GM18873 (cell line): ENCODE data around the gene RAET1G.
"Not testable (repeated sequence)": the region's sequence is repeated elsewhere in the genome, so short reads cannot be mapped to it uniquely, and the experiment has no call there.

Experiments
- ATAC-seq: cut with Tn5 transposase; IDR thresholded peaks from one replicate; pipeline ENCODE4 v1.9.1; 2021; ENCODE audit warnings: mild to moderate bottlenecking, moderate library complexity, moderate number of reproducible peaks; ENCODE audit not compliant: unreplicated experiment, low FRiP score

Gene RAET1G, protein sequence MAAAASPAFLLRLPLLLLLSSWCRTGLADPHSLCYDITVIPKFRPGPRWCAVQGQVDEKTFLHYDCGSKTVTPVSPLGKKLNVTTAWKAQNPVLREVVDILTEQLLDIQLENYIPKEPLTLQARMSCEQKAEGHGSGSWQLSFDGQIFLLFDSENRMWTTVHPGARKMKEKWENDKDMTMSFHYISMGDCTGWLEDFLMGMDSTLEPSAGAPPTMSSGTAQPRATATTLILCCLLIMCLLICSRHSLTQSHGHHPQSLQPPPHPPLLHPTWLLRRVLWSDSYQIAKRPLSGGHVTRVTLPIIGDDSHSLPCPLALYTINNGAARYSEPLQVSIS

DNA sequence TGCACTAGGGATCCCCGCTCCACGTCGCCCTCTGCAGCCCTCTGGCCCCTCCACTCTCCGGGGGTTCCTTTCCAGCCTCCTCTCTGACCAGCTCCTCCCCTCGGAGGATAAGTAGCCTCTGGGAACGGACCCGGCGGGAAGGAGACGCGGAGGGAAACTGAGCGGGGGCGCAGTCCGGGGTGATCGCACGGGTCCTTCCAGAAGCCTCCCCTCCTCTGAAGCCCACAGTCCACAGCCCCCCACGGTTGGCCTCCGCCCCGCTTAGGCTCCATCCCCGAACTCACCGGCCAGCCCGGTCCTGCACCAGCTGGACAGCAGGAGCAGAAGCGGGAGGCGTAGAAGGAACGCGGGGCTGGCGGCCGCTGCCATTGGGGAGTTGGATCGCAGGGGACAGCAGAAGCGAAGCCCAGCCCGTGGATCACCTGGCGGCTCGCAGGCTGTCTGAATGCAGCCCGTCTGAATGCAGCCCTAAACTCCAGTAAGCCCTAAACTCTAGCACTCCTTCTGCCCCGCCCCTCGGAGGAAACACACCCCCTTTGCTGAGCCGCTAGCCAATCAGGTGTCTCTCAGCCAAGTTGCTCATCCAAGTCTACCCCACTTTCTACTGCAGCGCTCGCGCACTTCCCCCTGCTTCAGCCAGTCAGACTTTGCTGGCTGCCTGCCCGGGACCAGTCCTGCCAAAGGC is at the start of gene RAET1G:
TSS of gene RAET1G (minus strand) at position 480 of the 685 bp plus-strand sequence. CDS start at position 369, 111 bp downstream.
- no peak for ATAC-seq

DNA sequence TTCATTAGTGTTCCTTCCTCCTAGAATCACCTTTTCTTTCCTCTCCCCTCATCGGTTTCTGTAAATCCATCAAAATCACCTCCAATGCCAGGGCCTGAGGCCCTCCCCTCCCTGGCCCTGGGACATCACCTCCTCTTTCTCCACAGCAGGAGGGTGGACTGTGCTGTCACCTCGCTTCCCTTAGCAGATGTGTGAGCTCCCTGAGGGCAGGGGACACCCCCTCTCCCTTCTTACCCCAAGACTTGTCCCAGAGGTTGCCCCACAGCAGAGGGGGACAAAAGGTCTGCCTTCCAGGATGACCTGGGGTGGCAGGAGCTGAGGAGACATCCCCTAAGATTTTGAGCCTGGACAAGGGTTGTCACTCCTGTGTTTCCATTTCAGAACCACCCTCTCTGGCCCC is 46.7 kb upstream of the RAET1G start:
- ATAC-seq = no peak

- not testable (repeated sequence) for ATAC-seq
Observed at GRCh38 chr6:149968909-149969308, 46.0 kb upstream of the RAET1G start.

DNA sequence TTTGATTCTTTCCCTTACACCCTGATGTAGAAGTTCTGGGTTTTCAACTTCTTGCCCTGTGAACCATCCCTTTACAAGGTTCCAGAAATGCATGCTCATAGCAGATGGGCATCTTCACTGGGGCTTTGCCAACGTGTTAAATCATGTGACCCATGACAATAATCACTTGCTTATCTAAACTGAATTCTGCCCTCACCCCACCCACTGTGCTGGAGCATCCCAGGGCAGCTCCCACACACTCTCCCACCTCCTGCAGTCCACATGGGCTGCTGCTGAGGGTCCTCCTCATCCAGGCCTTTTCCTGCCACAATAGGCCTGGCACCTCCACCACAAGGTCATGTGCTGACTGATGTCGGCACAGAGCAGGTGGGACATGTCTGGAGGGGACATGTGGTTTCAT is 45.1 kb upstream of the RAET1G start:
- ATAC-seq = not testable (repeated sequence)

GRCh38 chr6:149967591-149967990 is 44.7 kb upstream of the RAET1G start:
- no peak for ATAC-seq

GRCh38 chr6:149966319-149966718 is 43.4 kb upstream of the RAET1G start:
- not testable (repeated sequence) for ATAC-seq

- no peak for ATAC-seq
Observed at GRCh38 chr6:149965194-149966020, 42.5 kb upstream of the RAET1G start.

DNA sequence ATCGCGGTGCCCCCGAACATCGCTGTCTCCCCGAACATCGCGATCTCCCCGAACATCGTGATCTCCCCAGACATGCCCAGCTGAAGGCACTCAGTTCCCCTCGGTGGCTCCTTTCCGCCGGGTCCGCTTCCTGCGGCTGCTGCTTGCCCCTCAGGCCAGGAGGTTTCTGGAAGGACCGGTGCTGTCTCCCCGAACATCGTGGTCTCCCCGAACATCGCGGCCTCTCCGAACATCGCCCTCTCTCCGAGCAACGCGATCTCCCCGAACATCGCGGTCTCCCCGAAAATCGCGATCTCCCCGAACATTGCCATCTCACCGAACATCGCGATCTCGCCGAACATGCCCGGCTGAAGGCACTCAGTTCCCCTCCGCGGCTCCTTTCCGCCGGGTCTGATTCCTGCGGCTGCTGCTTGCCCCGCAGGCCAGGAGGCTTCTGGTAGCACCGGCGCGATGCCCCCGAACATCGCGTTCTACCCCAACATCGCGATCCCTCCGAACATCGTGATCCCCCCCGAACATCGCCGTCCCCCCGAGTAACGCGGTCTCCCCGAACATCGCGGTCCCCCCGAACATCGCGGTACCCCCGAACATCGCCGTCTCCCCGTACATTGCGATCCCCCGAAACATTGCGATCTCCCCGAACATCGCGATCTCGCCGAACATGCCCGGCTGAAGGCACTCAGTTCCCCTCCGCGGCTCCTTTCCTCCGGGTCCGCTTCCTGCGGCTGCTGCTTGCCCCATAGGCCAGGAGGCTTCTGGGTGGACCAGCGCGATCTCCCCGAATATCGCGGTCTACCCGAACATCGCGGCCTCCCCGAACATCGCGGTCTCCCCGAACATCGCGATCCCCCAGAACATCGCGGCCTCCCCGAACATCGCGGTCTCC is 41.6 kb upstream of the RAET1G start:
- no peak for ATAC-seq

DNA sequence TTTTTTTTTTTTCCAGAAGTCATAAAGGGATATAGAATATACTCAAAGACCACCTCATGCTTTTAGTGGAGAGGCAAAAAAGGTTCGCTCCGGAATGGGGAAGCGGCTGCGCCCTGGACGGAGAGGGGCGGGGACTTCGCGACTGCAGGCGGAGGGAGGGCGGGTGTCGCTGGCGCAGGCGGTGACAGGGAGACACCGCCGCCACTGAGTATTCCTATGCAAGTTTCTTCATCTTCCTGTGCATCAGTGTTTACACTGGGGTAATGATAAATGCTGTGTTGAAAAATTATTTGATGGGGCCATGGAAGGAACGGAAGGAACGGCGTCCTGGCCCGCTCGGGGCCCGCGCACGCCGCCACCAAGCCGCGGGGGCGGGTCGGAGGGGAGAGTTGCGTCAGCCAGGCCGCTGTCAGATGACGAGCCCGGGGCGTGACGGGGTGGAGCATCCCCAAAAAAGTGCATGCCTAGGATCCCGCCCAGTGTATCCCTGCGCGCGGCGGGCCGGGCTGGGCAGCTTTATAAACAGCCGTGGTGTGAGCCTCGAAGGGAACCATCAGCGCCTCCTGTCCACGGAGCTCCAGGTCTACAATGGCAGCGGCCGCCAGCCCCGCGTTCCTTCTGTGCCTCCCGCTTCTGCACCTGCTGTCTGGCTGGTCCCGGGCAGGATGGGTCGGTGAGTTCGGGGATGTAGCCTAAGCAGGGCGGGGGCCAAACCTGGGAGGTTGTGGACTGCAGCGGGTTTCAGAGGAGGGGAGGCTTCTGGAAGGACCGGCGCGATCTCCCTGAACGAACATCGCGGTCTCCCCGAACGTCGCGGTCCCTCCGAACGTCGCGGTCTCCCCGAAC is 40.8 kb upstream of the RAET1G start, which contains the start of gene ULBP1:
TSS of gene ULBP1 (plus strand) at position 482 of the 846 bp plus-strand sequence. CDS start at position 589, 107 bp downstream.
- ATAC-seq = no peak

- no peak for ATAC-seq
Observed at GRCh38 chr6:149963212-149963461, 40.2 kb upstream of the RAET1G start.

DNA sequence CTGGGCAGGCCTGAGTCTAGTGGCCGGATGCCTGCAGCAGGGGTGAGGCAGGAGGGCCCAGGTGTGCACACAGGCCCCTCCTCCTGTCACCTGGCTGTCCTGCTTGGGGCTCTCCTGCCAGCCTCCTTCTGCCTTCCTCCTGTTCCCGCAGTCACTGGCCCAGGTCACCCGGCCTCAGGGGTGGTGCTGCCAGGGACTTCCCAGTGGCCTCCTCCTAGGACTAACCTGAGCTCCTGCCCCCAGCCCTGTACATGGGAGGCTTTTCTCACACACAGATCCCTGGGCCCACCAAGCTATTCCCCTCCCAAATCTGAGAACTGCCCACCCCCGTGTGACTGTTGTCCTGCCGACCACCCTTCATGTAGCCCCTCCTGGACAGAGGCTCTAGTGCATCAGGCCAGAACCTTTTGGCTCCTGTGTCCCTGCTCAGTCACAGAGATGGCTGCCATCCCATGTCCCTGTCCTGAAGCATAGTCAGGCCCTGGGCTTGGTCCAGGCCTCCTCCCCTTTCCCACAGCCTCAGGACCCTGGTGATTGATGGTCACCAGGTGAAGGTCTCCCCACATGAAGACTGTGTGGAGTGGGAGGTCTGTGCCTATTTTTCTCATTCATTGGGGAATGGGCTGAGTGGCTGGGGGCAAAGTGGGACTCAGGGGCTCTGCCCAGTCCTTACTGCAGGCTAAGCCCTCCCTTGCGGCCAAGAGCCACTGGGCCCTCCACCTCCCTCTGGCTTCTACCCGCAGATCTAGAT is 39.7 kb upstream of the RAET1G start:
- ATAC-seq = no peak

GRCh38 chr6:149961728-149962425 is 39.0 kb upstream of the RAET1G start:
- ATAC-seq = no peak

DNA sequence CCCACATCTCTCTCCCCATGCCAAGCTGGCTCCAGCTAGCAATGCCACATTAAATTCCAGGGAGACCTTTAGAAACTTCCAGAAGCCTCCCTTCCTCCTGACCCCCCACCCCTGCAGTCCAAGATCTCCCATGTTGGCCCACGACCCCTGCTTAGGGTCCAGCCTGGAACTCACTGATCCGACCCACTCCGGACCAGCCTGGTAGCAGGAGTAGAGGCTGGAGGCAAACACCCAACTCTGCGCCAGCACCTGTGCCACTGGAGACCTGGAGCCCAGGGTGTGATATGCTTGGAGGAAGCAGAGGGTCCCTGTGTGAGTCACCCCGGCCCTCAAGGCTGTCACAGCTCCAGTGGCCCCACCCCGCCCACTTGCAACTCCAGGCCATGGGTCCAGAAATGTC is 37.6 kb upstream of the RAET1G start:
- no peak for ATAC-seq

DNA sequence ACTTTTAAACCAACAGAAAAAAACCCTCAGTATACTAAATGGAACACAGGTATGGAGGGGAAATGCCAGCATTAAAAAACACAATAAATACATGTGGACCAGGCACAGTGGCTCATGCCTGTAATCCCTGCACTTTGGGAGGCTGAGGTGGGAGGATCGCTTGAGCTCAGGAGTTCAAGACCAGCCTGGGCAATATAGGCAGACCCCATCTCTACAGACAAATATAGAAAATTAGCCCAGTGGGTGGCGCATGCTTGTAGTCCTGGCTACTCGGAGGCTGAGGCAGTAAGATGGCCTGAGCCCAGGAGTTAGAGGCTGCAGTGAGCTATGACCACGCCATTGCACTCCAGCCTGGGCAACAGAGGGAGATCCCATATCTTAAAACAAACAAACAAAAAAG is 36.9 kb upstream of the RAET1G start:
- ATAC-seq = not testable (repeated sequence)

DNA sequence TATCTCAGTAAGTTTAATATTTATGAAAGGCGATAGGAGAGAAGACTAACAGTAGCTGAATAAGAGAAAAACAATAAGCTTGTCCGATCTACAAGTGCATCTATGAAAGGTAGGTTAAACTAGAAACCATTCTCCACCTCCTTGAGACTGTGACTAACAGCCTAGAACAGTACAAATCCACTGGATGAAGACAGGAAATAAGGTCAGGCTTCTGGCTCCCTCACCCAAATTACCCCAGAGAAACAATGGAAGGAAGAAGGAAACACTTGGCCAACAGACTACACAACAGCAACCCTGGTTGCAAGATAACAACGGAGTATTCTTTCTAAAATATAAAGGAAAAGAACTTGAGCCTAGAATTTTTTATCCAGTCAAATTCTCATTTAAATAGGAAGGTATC is 35.2 kb upstream of the RAET1G start:
- ATAC-seq = not testable (repeated sequence)

- not testable (repeated sequence) for ATAC-seq
Observed at GRCh38 chr6:149955654-149956317, 32.9 kb upstream of the RAET1G start.

- ATAC-seq = not testable (repeated sequence)
Observed at GRCh38 chr6:149954984-149955653, 32.2 kb upstream of the RAET1G start.
